ENCODE measurements around the gene NRIP1. TPM values are rescaled to one million over a fixed set of nuclear protein-coding genes. Genes with fewer than 3 reads are reported as not detected.

Gene NRIP1
- total RNA-seq, 1 experiment from 2014 or later: 29.6 TPM

GRCh38 chr21:14949603-14950002 lies 115.2 kb downstream of the NRIP1 start (continued):
- TF ChIP-seq EZH2 (IDR thresholded peaks at IDR 0.05) (no peak), SIN3A (IDR thresholded peaks at IDR 0.05; ENCODE audit: low read depth) (no peak), ZFX (IDR thresholded peaks at IDR 0.05) (no peak), ZNF274 (IDR thresholded peaks at IDR 0.05; ENCODE audit: low read depth, low read length) (no peak), YY1 (IDR thresholded peaks at IDR 0.05; ENCODE audit: extremely low read depth, insufficient replicate concordance, low read depth, low read length) (no peak), JUND (IDR thresholded peaks at IDR 0.05) (no peak), SP1 (IDR thresholded peaks at IDR 0.05; ENCODE audit: low read depth) (no peak), TCF7L2 (IDR thresholded peaks at IDR 0.05; ENCODE audit: borderline replicate concordance, extremely low read depth, insufficient read depth, insufficient read length) (no peak)
- TF ChIP-seq, protein P1, sequence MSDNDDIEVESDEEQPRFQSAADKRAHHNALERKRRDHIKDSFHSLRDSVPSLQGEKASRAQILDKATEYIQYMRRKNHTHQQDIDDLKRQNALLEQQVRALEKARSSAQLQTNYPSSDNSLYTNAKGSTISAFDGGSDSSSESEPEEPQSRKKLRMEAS (IDR thresholded peaks at IDR 0.05): no peak

DNA sequence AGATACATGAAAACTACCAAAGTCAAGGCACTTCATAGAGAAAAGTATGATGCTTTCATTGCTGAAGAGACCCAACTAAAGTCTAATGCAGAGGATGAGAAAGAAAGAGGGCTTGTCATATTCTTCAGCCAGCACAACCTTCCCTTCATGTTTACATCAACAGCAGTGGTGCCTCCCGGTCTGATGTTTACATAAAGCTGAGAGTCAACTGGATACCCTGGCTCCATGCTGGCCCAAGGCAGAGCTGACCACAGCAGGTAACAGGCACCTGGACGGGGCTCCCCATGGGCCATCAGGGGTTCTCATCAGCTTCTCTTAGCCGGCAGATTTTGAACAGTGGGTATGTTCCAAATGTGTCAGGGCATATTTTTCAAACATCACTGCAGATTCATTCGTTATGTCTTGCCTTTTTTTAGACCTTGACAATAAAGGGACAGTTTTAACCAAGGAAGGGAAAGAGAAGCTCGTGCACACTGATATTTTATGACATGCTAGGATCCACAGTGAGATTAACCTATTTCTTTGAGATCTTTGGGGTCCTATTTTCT lies 117.1 kb downstream of the NRIP1 start:
- no peaks in the 10 kb centered on the region for H3K9me2 ChIP-seq (ENCODE audit: insufficient read depth)
- no peaks in the 10 kb centered on the region for H4K20me1 ChIP-seq (ENCODE audit: insufficient read depth)
- H3K4me2 ChIP-seq (ENCODE audit: low read length): no peak overlapping the region
- POLR2A ChIA-PET: no interaction called here
- H3K79me2 ChIP-seq (ENCODE audit: insufficient read depth, low read length): no peaks in the 10 kb centered on the region
- no peaks in the 10 kb centered on the region for H3K4me1 ChIP-seq (ENCODE audit: control insufficient read depth in 1 of 2, insufficient read depth in 2 of 2, low read length in 2 of 2)
- no peak overlapping the region for H2AFZ ChIP-seq (ENCODE audit: low read depth, low read length, poor library complexity, severe bottlenecking)
- intact Hi-C loops (cut with micrococcal nuclease): no loop called here
- no peak overlapping the region for H3K27ac ChIP-seq (ENCODE audit: low read depth, low read length)
- ATAC-seq (no peak), DNase-seq (ENCODE audit: low read depth, low spot score) (no peak)
- BruUV-seq (replicated peaks): no TSS peak
- no peak overlapping the region for H3K4me3 ChIP-seq (replicated peaks in 1 of 2; ENCODE audit: low read depth in 1 of 2, low read length in 2 of 2)
- peaks cover 6% of the 10 kb centered on the region in 2 experiments; a peak in 2 of 4 replicates for H3K9me3 ChIP-seq (ENCODE audit: control insufficient read depth in 1 of 2, insufficient read depth in 1 of 2, low read depth in 1 of 2, low read length in 2 of 2)
- H3K9ac ChIP-seq (ENCODE audit: low read length): no peak overlapping the region
- no peaks in the 10 kb centered on the region for H3K27me3 ChIP-seq (ENCODE audit: insufficient read depth, low read length)
- CTCF ChIA-PET: no interaction called here
- RAD21 ChIA-PET (ENCODE audit: low non-redundant PET in 1 of 2, low total read pairs in 2 of 2, uncharacterized antibody in 2 of 2, unreplicated experiment in 2 of 2): no interaction called here
- H3K36me3 ChIP-seq (ENCODE audit: control insufficient read depth in 1 of 2, insufficient read depth in 2 of 2, low read length in 2 of 2): no peaks in the 10 kb centered on the region
- TF ChIP-seq CEBPB (IDR thresholded peaks at IDR 0.05; ENCODE audit: low read depth) (no peak), SIN3A (IDR thresholded peaks at IDR 0.05; ENCODE audit: low read depth) (no peak), SRF (IDR thresholded peaks at IDR 0.05; ENCODE audit: low read depth) (no peak), CTCF (IDR thresholded peaks at IDR 0.05 in 2 of 3, conservative IDR thresholded peaks at IDR 0.05 in 1 of 3; ENCODE audit: borderline replicate concordance in 1 of 3, insufficient read depth in 1 of 3, low read depth in 2 of 3, low read length in 2 of 3) (no peak), JUND (IDR thresholded peaks at IDR 0.05) (no peak), CBX3 (IDR thresholded peaks at IDR 0.05; ENCODE audit: low read depth) (no peak), ZFX (IDR thresholded peaks at IDR 0.05) (no peak), POLR2A (IDR thresholded peaks at IDR 0.05; ENCODE audit: borderline replicate concordance, extremely low read depth, insufficient read depth, insufficient read length) (no peak), TCF7L2 (IDR thresholded peaks at IDR 0.05; ENCODE audit: borderline replicate concordance, extremely low read depth, insufficient read depth, insufficient read length) (no peak), ATF3 (IDR thresholded peaks at IDR 0.05) (no peak), RAD21 (IDR thresholded peaks at IDR 0.05; ENCODE audit: low read depth) (no peak), POLR2AphosphoS5 (IDR thresholded peaks at IDR 0.05; ENCODE audit: low read depth, low read length) (no peak), EGR1 (IDR thresholded peaks at IDR 0.05; ENCODE audit: low read depth) (no peak), YY1 (IDR thresholded peaks at IDR 0.05; ENCODE audit: extremely low read depth, insufficient replicate concordance, low read depth, low read length) (no peak), EZH2phosphoT487 (IDR thresholded peaks at IDR 0.05; ENCODE audit: borderline replicate concordance) (no peak), REST (IDR thresholded peaks at IDR 0.05; ENCODE audit: low read depth) (no peak), ELF1 (IDR thresholded peaks at IDR 0.05; ENCODE audit: borderline replicate concordance, low read depth) (no peak), EZH2 (IDR thresholded peaks at IDR 0.05) (no peak)
- TF ChIP-seq, protein P1 (IDR thresholded peaks at IDR 0.05): no peak

All from HCT116 (cell line).